NB4 (cell line): ENCODE measurements around the gene CLINT1.
A peak's percentile ranks its signal among the peaks of the same experiment; 100 is the strongest.

ENCODE experiments used
- DNase-seq: peaks from one replicate; pipeline ENCODE4 v3.0.0; 2010; ENCODE audit warnings: low read depth
- H3K4me3 ChIP-seq: one replicate; pipeline ENCODE4 v1.5.1; 2011; ENCODE audit warnings: mild to moderate bottlenecking, low read depth, low read length, moderate library complexity
- CTCF ChIP-seq: IDR thresholded peaks from one replicate; pipeline ENCODE4 v1.5.1; 2012; ENCODE audit warnings: low read depth, low read length
- MAX ChIP-seq: IDR thresholded peaks from 2 replicates; pipeline ENCODE4 v1.6.1; 2011; ENCODE audit warnings: low read depth, low read length
- MYC ChIP-seq: IDR thresholded peaks from 2 replicates; pipeline ENCODE4 v1.6.1; 2011; ENCODE audit warnings: low read depth, low read length
- POLR2A ChIP-seq: IDR thresholded peaks from 2 replicates; pipeline ENCODE4 v1.6.1; 2011; ENCODE audit warnings: mild to moderate bottlenecking; ENCODE audit not compliant: insufficient read length; ENCODE audit errors: extremely low read depth

Gene CLINT1

GRCh38 chr5:157744051-157745011 is 114.6 kb downstream of the CLINT1 start:
- DNase-seq = peak; percentile 53
- H3K4me3 ChIP-seq = peak overlapping the region; percentile 90
- TF ChIP-seq CTCF (no peak), MYC (no peak), MAX (0 out of 2 replicates have a peak, but pooled peaks have one; percentile 13)

GRCh38 chr5:157743163-157744050 is 115.5 kb downstream of the CLINT1 start, which contains the start of gene LSM11:
Gene LSM11, plus strand, starts transcription at chr5:157743712. Its CDS starts 39 bp downstream, at chr5:157743751.
- H3K4me3 ChIP-seq = peak within 1 kb of the TSS; percentile 90
- DNase-seq = peak; percentile 86
- peak; percentile 90 for TF ChIP-seq CTCF
- peak; percentile 33 for TF ChIP-seq POLR2A
- TF ChIP-seq MAX = 0 out of 2 replicates have a peak, but pooled peaks have one; percentile 9
- peak; percentile 54 for TF ChIP-seq MYC

- TF ChIP-seq POLR2A = no peak
- no peak for TF ChIP-seq MAX
- TF ChIP-seq MYC = no peak
- TF ChIP-seq CTCF = no peak
These were observed 117.8 kb downstream of the CLINT1 start for GRCh38 chr5:157741131-157741530.

GRCh38 chr5:157740229-157740610 is 118.7 kb downstream of the CLINT1 start:
- peak; percentile 30 for DNase-seq
- TF ChIP-seq MYC (no peak), POLR2A (no peak), MAX (no peak), CTCF (peak; percentile 39)

More at GRCh38 chr5:157741131-157741530, 117.8 kb downstream of the CLINT1 start:
- no peak overlapping the region for H3K4me3 ChIP-seq
- DNase-seq = no peak

GRCh38 chr5:157739388-157740228 is 119.3 kb downstream of the CLINT1 start:
- H3K4me3 ChIP-seq = no peak overlapping the region
- DNase-seq = no peak
- no peak for TF ChIP-seq POLR2A
- no peak for TF ChIP-seq MYC

More at GRCh38 chr5:157740229-157740610, 118.7 kb downstream of the CLINT1 start:
- no peak overlapping the region for H3K4me3 ChIP-seq
